22Rv1 (cell line): ENCODE results near the gene CRABP1.

Source experiments
- ZFX ChIP-seq: fragments of 450-650 bp; IDR thresholded peaks from 2 replicates; pipeline ENCODE4 v1.6.1; 2017; ENCODE audit warnings: antibody characterized with exemption, borderline replicate concordance
- TF ChIP-seq, protein P1 (sequence below): fragments of 450-650 bp; IDR thresholded peaks from 2 replicates; pipeline ENCODE4 v1.5.1; 2017; ENCODE audit warnings: mild to moderate bottlenecking

DNA sequence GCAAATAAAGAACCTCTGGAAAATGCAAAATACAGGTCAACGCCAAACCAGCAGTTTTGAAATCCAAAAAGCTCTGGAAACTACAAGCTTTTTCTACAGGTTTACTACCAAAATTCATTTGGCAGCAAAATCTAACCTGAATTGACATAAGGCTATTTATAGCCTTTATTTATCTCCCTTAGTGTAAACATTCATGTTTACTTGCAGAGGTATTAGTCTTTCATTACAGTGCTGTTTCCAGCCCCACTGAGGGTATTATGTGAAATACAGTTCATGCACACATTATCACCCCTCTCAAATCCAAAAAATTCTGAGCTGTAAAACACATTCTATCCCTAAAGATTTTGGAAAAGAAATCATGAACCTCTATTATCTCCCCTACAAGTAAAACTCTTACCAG, 47.9 kb upstream of the CRABP1 start:
- TF ChIP-seq, protein P1, sequence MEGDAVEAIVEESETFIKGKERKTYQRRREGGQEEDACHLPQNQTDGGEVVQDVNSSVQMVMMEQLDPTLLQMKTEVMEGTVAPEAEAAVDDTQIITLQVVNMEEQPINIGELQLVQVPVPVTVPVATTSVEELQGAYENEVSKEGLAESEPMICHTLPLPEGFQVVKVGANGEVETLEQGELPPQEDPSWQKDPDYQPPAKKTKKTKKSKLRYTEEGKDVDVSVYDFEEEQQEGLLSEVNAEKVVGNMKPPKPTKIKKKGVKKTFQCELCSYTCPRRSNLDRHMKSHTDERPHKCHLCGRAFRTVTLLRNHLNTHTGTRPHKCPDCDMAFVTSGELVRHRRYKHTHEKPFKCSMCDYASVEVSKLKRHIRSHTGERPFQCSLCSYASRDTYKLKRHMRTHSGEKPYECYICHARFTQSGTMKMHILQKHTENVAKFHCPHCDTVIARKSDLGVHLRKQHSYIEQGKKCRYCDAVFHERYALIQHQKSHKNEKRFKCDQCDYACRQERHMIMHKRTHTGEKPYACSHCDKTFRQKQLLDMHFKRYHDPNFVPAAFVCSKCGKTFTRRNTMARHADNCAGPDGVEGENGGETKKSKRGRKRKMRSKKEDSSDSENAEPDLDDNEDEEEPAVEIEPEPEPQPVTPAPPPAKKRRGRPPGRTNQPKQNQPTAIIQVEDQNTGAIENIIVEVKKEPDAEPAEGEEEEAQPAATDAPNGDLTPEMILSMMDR = no peak
- no peak for TF ChIP-seq ZFX
